COR-L47 (cell line): ENCODE results near the gene INHBA.

Experiments used
- DNase-seq: peaks from one replicate; lab custom pipeline; 2025; lab: John Stamatoyannopoulos, UW

INHBA gene

GRCh38 chr7:41702635-41703371 lies at the start of gene INHBA:
INHBA (minus strand) TSS chr7:41703090; CDS start chr7:41700374, 2,716 bp downstream.
- no peak for DNase-seq

- DNase-seq: no peak
Observed at GRCh38 chr7:41752615-41753014, 49.7 kb upstream of the INHBA start.

- DNase-seq: no peak
Observed at GRCh38 chr7:41750661-41751540, 48.0 kb upstream of the INHBA start.

- no peak for DNase-seq
Observed at GRCh38 chr7:41747961-41748360, 45.1 kb upstream of the INHBA start.

GRCh38 chr7:41745451-41745850 lies 42.6 kb upstream of the INHBA start:
- no peak for DNase-seq

GRCh38 chr7:41744161-41744560 lies 41.3 kb upstream of the INHBA start:
- no peak for DNase-seq

- no peak for DNase-seq
Observed at GRCh38 chr7:41742401-41743020, 39.6 kb upstream of the INHBA start.

- DNase-seq: no peak
Observed at GRCh38 chr7:41738806-41739205, 35.9 kb upstream of the INHBA start.

GRCh38 chr7:41738336-41738735 lies 35.4 kb upstream of the INHBA start:
- DNase-seq: no peak

- DNase-seq: no peak
Observed at GRCh38 chr7:41735206-41735605, 32.3 kb upstream of the INHBA start.

- DNase-seq: no peak
Observed at GRCh38 chr7:41732843-41733306, 30.0 kb upstream of the INHBA start.

- DNase-seq: no peak
Observed at GRCh38 chr7:41732436-41732785, 29.5 kb upstream of the INHBA start.

GRCh38 chr7:41731493-41732435 lies 28.9 kb upstream of the INHBA start:
- no peak for DNase-seq

- no peak for DNase-seq
Observed at GRCh38 chr7:41730668-41731067, 27.8 kb upstream of the INHBA start.

GRCh38 chr7:41730161-41730560 lies 27.3 kb upstream of the INHBA start:
- no peak for DNase-seq

- DNase-seq: no peak
Observed at GRCh38 chr7:41729059-41729458, 26.2 kb upstream of the INHBA start.

- no peak for DNase-seq
Observed at GRCh38 chr7:41725013-41725412, 22.1 kb upstream of the INHBA start.

- no peak for DNase-seq
Observed at GRCh38 chr7:41720886-41721285, 18.0 kb upstream of the INHBA start.

GRCh38 chr7:41720046-41720445 lies 17.2 kb upstream of the INHBA start:
- DNase-seq: no peak

- no peak for DNase-seq
Observed at GRCh38 chr7:41716691-41717090, 13.8 kb upstream of the INHBA start.

GRCh38 chr7:41715000-41715399 lies 12.1 kb upstream of the INHBA start:
- DNase-seq: no peak
